ENCODE measurements around the gene THSD7A.

The THSD7A gene

GRCh38 chr7:11613292-11613930 is 218.6 kb downstream of the THSD7A start:
- no peak for TF ChIP-seq CTCF (IDR thresholded peaks at IDR 0.05; ENCODE audit: low read depth, low read length)
- DNase-seq (ENCODE audit: extremely low read depth, low read depth): no peak

GRCh38 chr7:11612737-11613136 is 219.3 kb downstream of the THSD7A start:
- TF ChIP-seq CTCF (IDR thresholded peaks at IDR 0.05; ENCODE audit: low read depth, low read length): no peak
- no peak for DNase-seq (ENCODE audit: extremely low read depth, low read depth)

- no peak for TF ChIP-seq CTCF (IDR thresholded peaks at IDR 0.05; ENCODE audit: low read depth, low read length)
- DNase-seq (ENCODE audit: extremely low read depth, low read depth): no peak
These were observed 222.8 kb downstream of the THSD7A start for GRCh38 chr7:11609096-11609670.

- no peak for DNase-seq (ENCODE audit: extremely low read depth, low read depth)
- TF ChIP-seq CTCF (IDR thresholded peaks at IDR 0.05; ENCODE audit: low read depth, low read length): no peak
These were observed 224.3 kb downstream of the THSD7A start for GRCh38 chr7:11607686-11608085.

- DNase-seq (ENCODE audit: extremely low read depth, low read depth): no peak
These were observed 226.2 kb downstream of the THSD7A start for GRCh38 chr7:11605749-11606148.

GRCh38 chr7:11604505-11604904 is 227.5 kb downstream of the THSD7A start:
- no peak for TF ChIP-seq CTCF (IDR thresholded peaks at IDR 0.05; ENCODE audit: low read depth, low read length)
- DNase-seq (ENCODE audit: extremely low read depth, low read depth): no peak

More at GRCh38 chr7:11605749-11606148, 226.2 kb downstream of the THSD7A start:
- TF ChIP-seq CTCF (IDR thresholded peaks at IDR 0.05; ENCODE audit: low read depth, low read length): no peak

- DNase-seq (ENCODE audit: extremely low read depth, low read depth): no peak
- no peak for TF ChIP-seq CTCF (IDR thresholded peaks at IDR 0.05; ENCODE audit: low read depth, low read length)
These were observed 230.2 kb downstream of the THSD7A start for GRCh38 chr7:11601761-11602160.
